Ovary (tissue), 3 donors: ENCODE measurements around the gene DAB2.

Experiments used
- CTCF ChIP-seq, 3 donors: fragments of 450-650 bp in 2 of 3; fragments of 200-600 bp in 1 of 3; IDR thresholded peaks; one replicate each; pipeline versions ENCODE4 v1.5.1 to v1.8.0; 2016 to 2022; ENCODE audit warnings: antibody characterized with exemption in 3 of 3, mild to moderate bottlenecking in 1 of 3
- EP300 ChIP-seq: sonication (generic); formaldehyde crosslinking; IDR thresholded peaks from one replicate; pipeline ENCODE4 v1.6.1; 2017; ENCODE audit warnings: antibody characterized with exemption
- POLR2A ChIP-seq: fragments of 450-650 bp; IDR thresholded peaks from one replicate; pipeline ENCODE4 v1.6.1; 2017; ENCODE audit warnings: antibody characterized with exemption, mild to moderate bottlenecking, moderate library complexity
- donor health status: DM: no; HTN: no; CAD: no.

GRCh38 chr5:39367711-39368110 lies 57.1 kb downstream of the DAB2 start:
- TF ChIP-seq CTCF (IDR thresholded peaks at IDR 0.05) (no peak), POLR2A (no peak), EP300 (no peak)
